OCI-LY1 (cell line): ENCODE measurements around the gene DHRS9.

Source experiments
- H2AFZ ChIP-seq: fragments of 200-600 bp; sonication (generic), shearing (Covaris generic); 2 replicates; pipeline ENCODE4 v1.6.0; 2014; ENCODE audit warnings: antibody characterized with exemption, mild to moderate bottlenecking, low read length
- H3F3A ChIP-seq: fragments of 200-600 bp; sonication (generic), shearing (Covaris generic); 2 replicates; pipeline ENCODE4 v1.6.0; 2014; ENCODE audit warnings: mild to moderate bottlenecking, antibody characterized with exemption, low read length, moderate library complexity; ENCODE audit not compliant: insufficient read depth
- H3K27ac ChIP-seq: fragments of 200-600 bp; sonication (generic); 2 replicates; pipeline ENCODE4 v1.5.1; 2014; ENCODE audit warnings: low read length, mixed run types, mild to moderate bottlenecking, low read depth; ENCODE audit not compliant: poor library complexity, severe bottlenecking
- H3K27me3 ChIP-seq: fragments of 200-600 bp; sonication (generic); 2 replicates; pipeline ENCODE4 v1.6.0; 2014; ENCODE audit warnings: antibody characterized with exemption, mild to moderate bottlenecking, low read length, moderate library complexity; ENCODE audit not compliant: insufficient read depth
- H3K36me3 ChIP-seq: fragments of 200-600 bp; sonication (generic); 2 replicates; pipeline ENCODE4 v1.6.1; 2014; ENCODE audit warnings: mild to moderate bottlenecking, antibody characterized with exemption, low read length, moderate library complexity, mixed read lengths; ENCODE audit not compliant: insufficient read depth
- H3K4me1 ChIP-seq: fragments of 200-600 bp; sonication (generic); 2 replicates; pipeline ENCODE4 v1.5.1; 2014; ENCODE audit warnings: mild to moderate bottlenecking, low read length, moderate library complexity; ENCODE audit not compliant: insufficient read depth, severe bottlenecking
- H3K4me2 ChIP-seq: fragments of 200-600 bp; sonication (generic), shearing (Covaris generic); 2 replicates; pipeline ENCODE4 v1.6.1; 2014; ENCODE audit warnings: low read length
- H3K4me3 ChIP-seq: fragments of 200-600 bp; sonication (generic); 2 replicates; pipeline ENCODE4 v1.5.1; 2014; ENCODE audit warnings: low read length, low read depth, mild to moderate bottlenecking, mixed read lengths; ENCODE audit not compliant: poor library complexity, severe bottlenecking
- H3K79me2 ChIP-seq: fragments of 200-600 bp; shearing (Covaris generic); 2 replicates; pipeline ENCODE4 v1.6.1; 2016; ENCODE audit warnings: mixed run types, low read length, mixed read lengths; ENCODE audit not compliant: insufficient read depth
- H3K9ac ChIP-seq: fragments of 200-600 bp; sonication (generic), shearing (Covaris generic); 2 replicates; pipeline ENCODE4 v1.6.1; 2014; ENCODE audit warnings: mild to moderate bottlenecking, low read length, mixed read lengths
- H3K9me2 ChIP-seq: fragments of 200-600 bp; sonication (generic), shearing (Covaris generic); 2 replicates; pipeline ENCODE4 v1.6.1; 2014; ENCODE audit warnings: low read depth, mild to moderate bottlenecking, low read length, mixed read lengths
- H3K9me3 ChIP-seq: fragments of 200-600 bp; shearing (Covaris generic); 2 replicates; pipeline ENCODE4 v1.6.1; 2014; ENCODE audit warnings: low read length, mixed read lengths
- H4K20me1 ChIP-seq: fragments of 200-600 bp; sonication (generic), shearing (Covaris generic); 2 replicates; pipeline ENCODE4 v1.6.0; 2016; ENCODE audit warnings: mild to moderate bottlenecking, low read length; ENCODE audit not compliant: insufficient read depth
- EZH2 ChIP-seq: fragments of 200-600 bp; sonication (generic), shearing (Covaris generic); IDR thresholded peaks from 2 replicates; pipeline ENCODE4 v1.8.0; 2017; ENCODE audit warnings: borderline replicate concordance, mixed run types, mild to moderate bottlenecking, antibody characterized with exemption, low read length, moderate library complexity, mixed read lengths
- TF ChIP-seq, protein P1 (sequence below): fragments of 200-600 bp; sonication (generic), shearing (Covaris generic); IDR thresholded peaks from 2 replicates; pipeline ENCODE4 v1.5.1; 2017; ENCODE audit warnings: mild to moderate bottlenecking, antibody characterized with exemption, low read length, moderate library complexity, mixed read lengths

The DHRS9 gene

DNA sequence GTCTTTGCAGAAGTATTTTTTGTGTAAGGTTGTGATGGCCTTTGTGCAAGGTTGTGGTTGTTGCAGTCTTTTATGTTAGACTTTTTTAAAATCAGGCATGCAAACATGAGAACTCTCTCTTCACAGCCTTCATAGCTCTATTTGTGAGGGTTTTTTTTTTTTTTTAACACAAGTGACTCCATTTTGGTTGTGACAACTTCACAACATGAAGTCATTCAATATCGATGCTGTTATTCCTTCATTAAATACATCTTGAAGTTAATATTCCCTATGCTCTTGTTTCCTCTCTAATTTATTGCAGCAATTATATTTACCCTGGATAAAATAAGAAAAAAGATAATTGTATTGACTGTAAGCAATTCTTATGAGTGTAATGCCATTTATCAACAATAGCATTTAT is 35.5 kb downstream of the DHRS9 start:
- H4K20me1 ChIP-seq, result no peaks in the 10 kb centered on the region
- H3F3A ChIP-seq, result no peaks in the 10 kb centered on the region
- no peak overlapping the region for H2AFZ ChIP-seq
- H3K79me2 ChIP-seq, result no peaks in the 10 kb centered on the region
- no peak overlapping the region for H3K4me3 ChIP-seq
- no peaks in the 10 kb centered on the region for H3K36me3 ChIP-seq
- no peak for TF ChIP-seq EZH2
- TF ChIP-seq, protein P1, sequence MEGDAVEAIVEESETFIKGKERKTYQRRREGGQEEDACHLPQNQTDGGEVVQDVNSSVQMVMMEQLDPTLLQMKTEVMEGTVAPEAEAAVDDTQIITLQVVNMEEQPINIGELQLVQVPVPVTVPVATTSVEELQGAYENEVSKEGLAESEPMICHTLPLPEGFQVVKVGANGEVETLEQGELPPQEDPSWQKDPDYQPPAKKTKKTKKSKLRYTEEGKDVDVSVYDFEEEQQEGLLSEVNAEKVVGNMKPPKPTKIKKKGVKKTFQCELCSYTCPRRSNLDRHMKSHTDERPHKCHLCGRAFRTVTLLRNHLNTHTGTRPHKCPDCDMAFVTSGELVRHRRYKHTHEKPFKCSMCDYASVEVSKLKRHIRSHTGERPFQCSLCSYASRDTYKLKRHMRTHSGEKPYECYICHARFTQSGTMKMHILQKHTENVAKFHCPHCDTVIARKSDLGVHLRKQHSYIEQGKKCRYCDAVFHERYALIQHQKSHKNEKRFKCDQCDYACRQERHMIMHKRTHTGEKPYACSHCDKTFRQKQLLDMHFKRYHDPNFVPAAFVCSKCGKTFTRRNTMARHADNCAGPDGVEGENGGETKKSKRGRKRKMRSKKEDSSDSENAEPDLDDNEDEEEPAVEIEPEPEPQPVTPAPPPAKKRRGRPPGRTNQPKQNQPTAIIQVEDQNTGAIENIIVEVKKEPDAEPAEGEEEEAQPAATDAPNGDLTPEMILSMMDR, result no peak
- no peaks in the 10 kb centered on the region for H3K27me3 ChIP-seq
- H3K4me2 ChIP-seq, result no peak overlapping the region
- no peaks in the 10 kb centered on the region for H3K9me3 ChIP-seq
- no peaks in the 10 kb centered on the region for H3K9me2 ChIP-seq
- H3K9ac ChIP-seq, result no peak overlapping the region
- no peak overlapping the region for H3K27ac ChIP-seq
- H3K4me1 ChIP-seq, result no peaks in the 10 kb centered on the region

DNA sequence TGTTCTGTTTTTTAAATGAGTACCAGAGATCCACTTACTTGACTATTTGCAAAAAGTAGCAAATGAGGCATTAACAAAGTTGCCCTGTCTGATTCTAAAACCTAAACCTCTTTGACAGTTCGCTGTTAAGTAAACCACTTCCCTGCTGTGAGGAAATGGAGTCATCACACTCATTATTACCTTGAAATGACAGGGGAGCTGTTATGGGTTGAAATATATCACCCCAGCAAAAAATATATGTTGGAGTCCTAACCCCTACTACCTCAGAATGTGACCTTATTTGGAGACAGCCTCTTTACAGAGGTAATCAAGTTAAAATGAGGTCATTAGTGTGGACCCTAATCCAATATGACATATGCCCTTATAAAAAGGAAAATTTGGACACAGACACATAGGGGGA is 36.1 kb downstream of the DHRS9 start:
- H3K79me2 ChIP-seq, result no peaks in the 10 kb centered on the region
- no peak overlapping the region for H3K27ac ChIP-seq
- no peak overlapping the region for H3K4me2 ChIP-seq
- no peak overlapping the region for H3K4me3 ChIP-seq
- H3K9ac ChIP-seq, result no peak overlapping the region
- no peaks in the 10 kb centered on the region for H3K4me1 ChIP-seq
- TF ChIP-seq EZH2, result no peak
- TF ChIP-seq, protein P1, result no peak
- H3F3A ChIP-seq, result no peaks in the 10 kb centered on the region
- H2AFZ ChIP-seq, result no peak overlapping the region
- no peaks in the 10 kb centered on the region for H3K9me3 ChIP-seq
- H4K20me1 ChIP-seq, result no peaks in the 10 kb centered on the region
- H3K27me3 ChIP-seq, result no peaks in the 10 kb centered on the region
- H3K36me3 ChIP-seq, result no peaks in the 10 kb centered on the region
- no peaks in the 10 kb centered on the region for H3K9me2 ChIP-seq

DNA sequence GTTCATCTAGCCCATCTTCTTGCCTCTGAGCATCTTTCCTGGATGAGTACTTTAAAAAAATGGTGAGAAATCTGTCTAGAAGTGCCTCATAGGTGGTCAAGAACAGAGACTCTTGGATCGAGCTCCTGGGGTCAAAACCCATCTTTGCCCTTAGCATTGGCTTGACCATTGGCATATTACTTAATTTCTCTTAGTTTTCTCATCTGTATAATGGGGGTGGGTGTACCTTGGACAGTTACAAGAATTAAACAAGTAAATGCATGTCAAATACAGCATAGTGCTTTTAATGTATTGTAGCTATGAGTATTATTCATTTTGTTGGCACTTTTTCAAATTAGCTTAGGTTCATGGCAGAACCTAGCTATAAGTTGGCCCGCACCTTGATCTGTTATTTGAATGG is 36.8 kb downstream of the DHRS9 start:
- no peak overlapping the region for H2AFZ ChIP-seq
- TF ChIP-seq EZH2, result no peak
- TF ChIP-seq, protein P1, result no peak
- no peaks in the 10 kb centered on the region for H3K4me1 ChIP-seq
- no peak overlapping the region for H3K9ac ChIP-seq
- no peaks in the 10 kb centered on the region for H3K79me2 ChIP-seq
- H3K27ac ChIP-seq, result no peak overlapping the region
- no peaks in the 10 kb centered on the region for H3K36me3 ChIP-seq
- no peaks in the 10 kb centered on the region for H3K27me3 ChIP-seq
- no peak overlapping the region for H3K4me3 ChIP-seq
- H3K4me2 ChIP-seq, result no peak overlapping the region
- H3K9me2 ChIP-seq, result no peaks in the 10 kb centered on the region
- no peaks in the 10 kb centered on the region for H4K20me1 ChIP-seq
- H3K9me3 ChIP-seq, result no peaks in the 10 kb centered on the region
- no peaks in the 10 kb centered on the region for H3F3A ChIP-seq
